ENCODE results near the gene NMNAT2.

NMNAT2 gene

GRCh38 chr1:183301239-183301638, 116.9 kb downstream of the NMNAT2 start:
- H3K4me3 ChIP-seq (replicated peaks; ENCODE audit: low read depth, low read length) = no peak overlapping the region
- TF ChIP-seq, protein P1, sequence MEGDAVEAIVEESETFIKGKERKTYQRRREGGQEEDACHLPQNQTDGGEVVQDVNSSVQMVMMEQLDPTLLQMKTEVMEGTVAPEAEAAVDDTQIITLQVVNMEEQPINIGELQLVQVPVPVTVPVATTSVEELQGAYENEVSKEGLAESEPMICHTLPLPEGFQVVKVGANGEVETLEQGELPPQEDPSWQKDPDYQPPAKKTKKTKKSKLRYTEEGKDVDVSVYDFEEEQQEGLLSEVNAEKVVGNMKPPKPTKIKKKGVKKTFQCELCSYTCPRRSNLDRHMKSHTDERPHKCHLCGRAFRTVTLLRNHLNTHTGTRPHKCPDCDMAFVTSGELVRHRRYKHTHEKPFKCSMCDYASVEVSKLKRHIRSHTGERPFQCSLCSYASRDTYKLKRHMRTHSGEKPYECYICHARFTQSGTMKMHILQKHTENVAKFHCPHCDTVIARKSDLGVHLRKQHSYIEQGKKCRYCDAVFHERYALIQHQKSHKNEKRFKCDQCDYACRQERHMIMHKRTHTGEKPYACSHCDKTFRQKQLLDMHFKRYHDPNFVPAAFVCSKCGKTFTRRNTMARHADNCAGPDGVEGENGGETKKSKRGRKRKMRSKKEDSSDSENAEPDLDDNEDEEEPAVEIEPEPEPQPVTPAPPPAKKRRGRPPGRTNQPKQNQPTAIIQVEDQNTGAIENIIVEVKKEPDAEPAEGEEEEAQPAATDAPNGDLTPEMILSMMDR (IDR thresholded peaks at IDR 0.05; ENCODE audit: low read length, missing control alignments) = no peak
- no peak for DNase-seq (ENCODE audit: low read depth)

DNA sequence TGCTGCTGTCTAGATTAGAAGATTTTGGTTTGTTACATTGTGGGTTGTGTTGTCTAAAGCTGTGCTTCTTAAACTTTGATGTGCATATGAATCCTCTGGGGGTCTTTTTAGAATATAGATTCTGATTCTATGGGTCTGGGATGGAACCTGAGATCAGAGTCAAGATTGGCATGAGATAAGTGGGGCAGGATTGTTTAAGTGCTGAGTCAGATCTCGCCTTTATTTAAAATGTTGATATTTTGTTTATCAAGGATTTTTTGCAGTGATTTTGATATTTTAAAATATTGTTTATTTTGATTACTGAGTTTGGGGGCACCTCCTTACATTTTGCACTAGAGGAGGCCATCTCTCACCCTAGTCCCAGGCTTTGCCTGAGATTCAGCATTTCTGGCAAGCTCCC, 117.4 kb downstream of the NMNAT2 start:
- TF ChIP-seq, protein P1 (IDR thresholded peaks at IDR 0.05; ENCODE audit: low read length, missing control alignments) = no peak
- no peak overlapping the region for H3K4me3 ChIP-seq (replicated peaks; ENCODE audit: low read depth, low read length)
- no peak for DNase-seq (ENCODE audit: low read depth)

DNA sequence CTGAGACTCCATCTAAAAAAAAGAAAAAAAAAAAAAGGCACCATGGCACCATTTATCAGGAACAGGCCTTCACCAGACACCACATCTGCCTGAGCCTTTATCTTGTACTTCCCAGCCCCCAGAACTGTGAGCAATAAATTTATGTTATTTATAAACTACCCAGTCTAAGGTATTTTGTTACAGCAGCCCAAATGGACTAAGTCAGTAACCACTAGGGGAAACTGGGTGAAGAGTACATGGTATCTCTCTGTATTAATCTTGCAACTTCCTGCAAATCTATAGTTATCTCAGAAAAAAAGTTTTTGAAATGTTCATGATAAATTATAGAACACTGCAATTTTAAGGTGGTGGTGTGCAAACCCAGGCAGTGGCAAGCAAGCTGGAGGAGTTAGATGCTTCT, 117.8 kb downstream of the NMNAT2 start:
- no peak for DNase-seq (ENCODE audit: low read depth)
- TF ChIP-seq, protein P1 (IDR thresholded peaks at IDR 0.05; ENCODE audit: low read length, missing control alignments) = no peak
- no peak overlapping the region for H3K4me3 ChIP-seq (replicated peaks; ENCODE audit: low read depth, low read length)

- TF ChIP-seq, protein P1 (IDR thresholded peaks at IDR 0.05; ENCODE audit: low read length, missing control alignments) = no peak
- no peak overlapping the region for H3K4me3 ChIP-seq (replicated peaks; ENCODE audit: low read depth, low read length)
- DNase-seq (ENCODE audit: low read depth) = no peak
These were observed 121.4 kb downstream of the NMNAT2 start for GRCh38 chr1:183296782-183297181.

- H3K4me3 ChIP-seq (replicated peaks; ENCODE audit: low read depth, low read length) = no peak overlapping the region
- TF ChIP-seq, protein P1 (IDR thresholded peaks at IDR 0.05; ENCODE audit: low read length, missing control alignments) = no peak
- DNase-seq (ENCODE audit: low read depth) = no peak
These were observed 122.7 kb downstream of the NMNAT2 start for GRCh38 chr1:183295521-183295920.

DNA sequence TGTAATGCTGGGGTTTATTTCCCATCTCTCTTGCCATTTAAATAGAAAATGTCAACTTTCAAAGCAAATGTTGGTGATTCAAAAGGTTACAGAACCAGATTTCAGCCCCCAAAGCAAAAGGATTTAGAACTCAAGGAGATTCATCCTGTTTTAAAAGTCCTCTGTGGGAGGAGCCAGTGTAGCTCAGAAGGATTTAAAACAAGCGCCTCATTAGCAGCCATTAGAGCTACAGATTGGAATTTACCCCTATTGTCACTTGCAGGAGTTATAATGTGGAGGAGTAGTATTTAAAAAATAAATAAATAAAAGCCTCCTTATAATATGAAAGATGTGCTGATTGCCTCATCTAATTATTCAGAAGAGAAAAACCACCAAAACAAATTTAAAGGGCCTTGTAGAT, 124.3 kb downstream of the NMNAT2 start:
- no peak overlapping the region for H3K4me3 ChIP-seq (replicated peaks; ENCODE audit: low read depth, low read length)
- TF ChIP-seq, protein P1 (IDR thresholded peaks at IDR 0.05; ENCODE audit: low read length, missing control alignments) = no peak
- DNase-seq (ENCODE audit: low read depth) = no peak

GRCh38 chr1:183293241-183293640, 124.9 kb downstream of the NMNAT2 start:
- no peak overlapping the region for H3K4me3 ChIP-seq (replicated peaks; ENCODE audit: low read depth, low read length)
- DNase-seq (ENCODE audit: low read depth) = no peak
- TF ChIP-seq, protein P1 (IDR thresholded peaks at IDR 0.05; ENCODE audit: low read length, missing control alignments) = no peak

All from fibroblast of pulmonary artery (primary cell).